Measurements from ENCODE around the gene ITGA3. TPM values are rescaled to one million over a fixed set of nuclear protein-coding genes. Genes with fewer than 3 reads are reported as not detected.

ITGA3 gene
- total and polyA plus RNA-seq, 7 donors, result 15.6 to 85.1 (median 38.4) TPM

GRCh38 chr17:50088952-50089825, 33.3 kb downstream of the ITGA3 start:
- H3K9me3 ChIP-seq, result no peaks in the 10 kb centered on the region
- no peak for DNase-seq
- no peaks in the 10 kb centered on the region for H3K27me3 ChIP-seq
- H3K36me3 ChIP-seq, result peaks cover 0 to 25% (median 11%) of the 10 kb centered on the region in 4 donors
- no peak overlapping the region for H3K4me3 ChIP-seq
- intact Hi-C loops (cut with DNase I), result no loop called here
- WGBS, 2 donors, result 87 to 88% methylated on average over 25 of the region's 25 CpGs
- H3K4me1 ChIP-seq, result peaks cover 0 to 3% (median 1%) of the 10 kb centered on the region in 4 donors
- H3K27ac ChIP-seq, result no peak overlapping the region
- TF ChIP-seq POLR2A (IDR thresholded peaks at IDR 0.05) (no peak), POLR2AphosphoS5 (IDR thresholded peaks at IDR 0.05) (no peak), CTCF (IDR thresholded peaks at IDR 0.05) (no peak), EP300 (IDR thresholded peaks at IDR 0.05) (no peak)

GRCh38 chr17:50090071-50090470, 34.2 kb downstream of the ITGA3 start:
- Histone ChIP-seq H3K27me3 (no peaks in the 10 kb centered on the region), H3K27ac (no peak overlapping the region), H3K9me3 (no peaks in the 10 kb centered on the region), H3K4me3 (no peak overlapping the region), H3K4me1 (peaks cover 0 to 9% (median 1%) of the 10 kb centered on the region in 4 donors), H3K36me3 (peaks cover 0 to 25% (median 11%) of the 10 kb centered on the region in 4 donors)
- intact Hi-C loops (cut with DNase I), result no loop called here
- no peak for DNase-seq
- no peak for TF ChIP-seq CTCF (IDR thresholded peaks at IDR 0.05)
- no peak for TF ChIP-seq POLR2AphosphoS5 (IDR thresholded peaks at IDR 0.05)
- no peak for TF ChIP-seq EP300 (IDR thresholded peaks at IDR 0.05)
- TF ChIP-seq POLR2A (IDR thresholded peaks at IDR 0.05), result no peak
- whole genome bisulfite sequencing, 2 donors, result 84 to 85% methylated on average over 6 of the region's 6 CpGs

- TF ChIP-seq POLR2A (IDR thresholded peaks at IDR 0.05) (no peak), CTCF (IDR thresholded peaks at IDR 0.05) (no peak), EP300 (IDR thresholded peaks at IDR 0.05) (no peak), POLR2AphosphoS5 (IDR thresholded peaks at IDR 0.05) (no peak)
- DNase-seq, result no peak
- Histone ChIP-seq H3K36me3 (peaks cover 0 to 25% (median 11%) of the 10 kb centered on the region in 4 donors), H3K9me3 (no peaks in the 10 kb centered on the region), H3K27me3 (no peaks in the 10 kb centered on the region), H3K4me1 (peaks cover 0 to 15% (median 8%) of the 10 kb centered on the region in 4 donors), H3K27ac (no peak overlapping the region), H3K4me3 (no peak overlapping the region)
- WGBS, 2 donors, result 81 to 87% methylated on average over 15 of the region's 15 CpGs
- intact Hi-C loops (cut with DNase I), result no loop called here
Observed at GRCh38 chr17:50090971-50091917, 35.3 kb downstream of the ITGA3 start.

- WGBS, 2 donors, result 79 to 80% methylated on average over 2 of the region's 2 CpGs
- H3K4me1 ChIP-seq, result peaks cover 0 to 22% (median 15%) of the 10 kb centered on the region in 4 donors
- TF ChIP-seq POLR2A (IDR thresholded peaks at IDR 0.05) (no peak), CTCF (IDR thresholded peaks at IDR 0.05) (no peak)
- no peak overlapping the region for H3K4me3 ChIP-seq
- peaks cover 0 to 25% (median 11%) of the 10 kb centered on the region in 4 donors for H3K36me3 ChIP-seq
- H3K9me3 ChIP-seq, result no peaks in the 10 kb centered on the region
- no peak for DNase-seq
- intact Hi-C loops (cut with DNase I), result no loop called here
- no peak overlapping the region for H3K27ac ChIP-seq
- no peaks in the 10 kb centered on the region for H3K27me3 ChIP-seq
Observed at GRCh38 chr17:50091918-50092285, 36.0 kb downstream of the ITGA3 start.
